GM12891 (cell line): Measurements from ENCODE around the gene SPG11.

Source experiments
- POLR2A ChIP-seq: IDR thresholded peaks from 2 replicates; pipeline ENCODE4 v1.6.1; 2011; ENCODE audit warnings: low read depth, low read length, control low read depth
- POLR2AphosphoS5 ChIP-seq: IDR thresholded peaks from 2 replicates; pipeline ENCODE4 v1.6.1; 2011; ENCODE audit warnings: low read depth, low read length, control low read depth
- SPI1 ChIP-seq: IDR thresholded peaks from 2 replicates; pipeline ENCODE4 v1.6.1; 2011; ENCODE audit warnings: low read depth, low read length, control low read depth
- TAF1 ChIP-seq: IDR thresholded peaks from 2 replicates; pipeline ENCODE4 v1.6.1; 2011; ENCODE audit warnings: low read depth, low read length, control low read depth

DNA sequence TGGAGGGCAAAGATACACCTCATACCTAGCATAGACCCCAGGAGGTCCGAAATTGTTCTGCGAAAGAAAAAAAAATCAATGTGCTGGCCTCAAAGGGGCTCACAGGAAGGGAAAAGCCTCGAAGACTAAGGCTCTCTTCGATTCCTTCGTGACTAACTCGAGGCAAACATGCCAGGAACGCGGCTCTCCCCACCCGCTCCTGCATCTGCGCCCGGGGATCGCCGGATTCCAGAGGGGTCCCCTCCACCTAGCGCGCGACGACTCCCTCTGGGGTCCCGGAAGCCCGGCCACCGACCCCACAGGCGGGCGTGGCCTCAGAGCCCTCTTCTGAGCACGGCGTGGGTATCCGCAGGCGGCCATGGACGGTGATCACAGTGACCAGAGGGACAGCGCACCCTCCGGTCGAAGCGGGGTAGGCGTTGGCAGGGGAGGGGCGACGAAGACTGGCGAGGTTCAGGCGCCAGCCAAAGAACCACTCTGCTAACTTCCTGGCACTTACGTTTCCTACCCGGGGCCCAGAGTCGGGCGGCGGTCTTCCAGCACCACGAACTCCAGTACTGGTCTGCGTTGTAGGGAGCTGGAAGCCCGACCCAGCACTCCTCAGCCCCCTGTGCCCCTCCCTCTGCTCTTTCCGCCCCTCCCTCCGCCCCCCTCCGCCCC is 127.0 kb downstream of the SPG11 start:
- peak; percentile 9; the same call in 1 of the 2 replicates for TF ChIP-seq POLR2A
- TF ChIP-seq POLR2AphosphoS5: peak; percentile 53; the same call in 1 of the 2 replicates
- peak; percentile 33; the same call in 1 of the 2 replicates for TF ChIP-seq TAF1
- no peak for TF ChIP-seq SPI1
